GM21360 (cell line): ENCODE measurements around the gene ASF1B.

Experiments used
- ATAC-seq: cut with Tn5 transposase; IDR thresholded peaks from one replicate; pipeline ENCODE4 v1.9.1; 2021; ENCODE audit warnings: mild to moderate bottlenecking, moderate library complexity; ENCODE audit not compliant: unreplicated experiment

Gene ASF1B

DNA sequence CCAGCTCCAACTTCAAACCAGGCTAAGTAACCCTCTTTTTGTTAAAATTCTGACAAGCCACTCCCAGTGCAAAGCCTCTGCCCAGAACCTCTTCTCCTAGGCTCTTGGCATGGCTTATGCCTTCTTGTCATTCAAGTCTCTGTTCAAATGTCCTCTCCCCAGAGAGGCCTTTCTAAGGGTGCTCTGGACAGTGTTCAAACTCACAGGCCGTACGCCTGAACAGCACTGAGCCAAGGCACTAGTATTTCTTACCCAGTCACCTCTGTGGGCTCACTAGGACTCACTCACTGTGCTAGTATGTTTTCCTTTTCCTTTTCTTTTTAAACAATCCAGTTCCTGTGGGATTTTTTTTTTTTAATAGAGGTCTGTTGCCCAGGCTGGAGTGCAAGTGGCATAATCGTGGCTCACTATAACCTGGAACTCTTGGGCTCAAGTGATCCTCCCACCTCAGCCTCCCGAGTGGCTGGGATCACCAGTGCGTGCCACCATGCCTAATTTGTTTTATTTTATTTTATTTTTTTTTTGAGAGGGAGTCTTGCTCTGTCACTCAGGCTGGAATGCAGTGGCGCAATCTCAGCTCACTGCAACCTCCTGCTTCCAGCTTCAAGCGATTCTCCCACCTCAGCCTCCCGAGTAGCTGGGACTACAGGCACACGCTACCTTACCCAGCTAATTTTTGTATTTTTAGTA is 2.3 kb upstream of the ASF1B start:
- no peak for ATAC-seq

DNA sequence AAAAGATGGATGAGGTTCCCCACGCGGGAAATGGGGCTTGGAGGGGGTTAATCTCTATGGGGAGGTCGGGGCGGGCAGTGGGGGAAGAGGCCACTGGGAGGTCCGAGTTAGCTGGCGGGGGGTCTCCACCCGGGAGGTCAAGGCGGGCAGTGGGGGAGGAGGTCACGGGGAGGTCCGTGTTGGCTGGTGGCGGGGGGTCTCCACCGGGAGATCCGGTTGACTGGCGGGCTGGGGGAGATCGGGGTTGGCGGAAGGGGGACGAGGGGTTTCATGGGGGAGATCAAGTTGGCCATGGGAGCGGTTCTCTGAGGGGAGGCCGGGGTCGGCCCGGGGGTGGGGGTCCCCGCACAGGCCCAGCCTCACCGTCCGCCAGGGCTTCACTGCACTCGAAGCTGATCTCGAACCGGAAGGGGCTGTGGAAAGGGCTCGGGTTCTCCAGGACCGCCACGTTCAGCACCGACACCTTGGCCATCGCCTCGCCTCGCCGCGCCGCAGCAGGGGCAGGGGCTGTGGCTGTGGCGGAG is 342 bp downstream of the ASF1B start:
- ATAC-seq, result peak; percentile 3

DNA sequence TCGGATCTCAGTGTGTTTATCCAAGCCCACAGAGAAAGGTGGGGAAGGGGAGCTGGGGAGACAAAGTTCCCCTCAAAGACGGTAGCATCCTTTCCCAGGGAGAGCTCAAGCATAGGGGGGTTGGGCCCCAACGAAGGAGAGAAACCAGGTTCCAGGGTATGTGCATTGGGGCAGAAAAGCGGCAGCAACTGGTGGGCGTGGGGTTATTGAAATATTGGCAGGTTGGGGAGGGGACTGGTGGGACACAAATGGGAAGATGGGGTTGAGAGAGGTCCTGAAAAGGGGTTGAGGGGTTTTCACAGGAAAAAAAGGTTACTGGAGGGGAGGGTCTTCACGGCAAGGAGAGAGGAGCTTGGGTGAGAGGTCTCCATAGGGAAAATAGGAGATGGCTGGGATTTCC is 1.0 kb downstream of the ASF1B start:
- ATAC-seq, result no peak

DNA sequence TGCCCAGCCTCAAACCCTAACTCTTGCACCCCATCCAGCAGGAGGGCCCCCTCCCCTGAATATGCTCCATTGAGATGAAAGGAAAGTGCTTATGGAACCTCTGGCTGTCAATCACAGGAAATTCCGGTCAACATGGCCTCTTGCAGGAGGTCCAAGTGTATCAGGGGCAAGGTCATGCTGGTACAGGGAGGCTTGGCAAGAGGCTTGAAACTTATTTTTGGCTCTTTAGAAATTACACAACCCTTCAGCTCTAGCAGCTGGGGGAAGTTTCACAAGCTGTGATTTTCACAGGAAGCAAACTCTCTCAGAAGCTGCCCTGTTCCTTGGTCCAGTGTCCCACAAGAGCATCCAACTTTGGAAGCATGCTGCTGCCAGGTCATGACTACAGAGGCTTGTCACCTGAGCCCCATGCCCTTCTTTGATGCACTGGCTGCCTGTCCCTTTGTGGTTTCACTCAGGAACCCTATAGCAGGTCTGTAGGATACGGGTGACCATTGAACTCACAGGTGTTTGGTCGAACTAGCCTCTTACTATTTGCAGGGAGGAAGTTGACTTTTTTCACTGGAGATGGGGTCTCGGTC is 8.4 kb downstream of the ASF1B start:
- no peak for ATAC-seq

DNA sequence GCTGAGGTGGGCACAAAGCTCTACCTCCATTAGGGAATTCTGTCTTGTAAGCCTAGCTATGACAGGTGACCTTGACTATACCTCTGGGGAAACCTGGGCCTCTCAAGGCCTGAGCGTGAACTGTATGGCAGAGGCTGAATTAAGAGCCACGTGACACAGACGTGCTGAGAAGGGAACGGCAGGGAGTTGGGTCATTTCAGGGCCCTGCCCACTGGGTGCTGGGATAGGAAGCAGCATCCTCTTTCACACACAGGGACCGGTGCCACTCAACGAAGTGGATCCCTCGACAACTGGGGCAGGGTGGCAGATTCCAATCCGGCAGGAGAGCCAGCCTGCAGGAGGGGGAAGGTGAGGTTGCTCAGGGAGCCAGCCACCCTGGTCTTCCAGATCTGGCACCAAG is 9.2 kb downstream of the ASF1B start:
- ATAC-seq, result no peak

DNA sequence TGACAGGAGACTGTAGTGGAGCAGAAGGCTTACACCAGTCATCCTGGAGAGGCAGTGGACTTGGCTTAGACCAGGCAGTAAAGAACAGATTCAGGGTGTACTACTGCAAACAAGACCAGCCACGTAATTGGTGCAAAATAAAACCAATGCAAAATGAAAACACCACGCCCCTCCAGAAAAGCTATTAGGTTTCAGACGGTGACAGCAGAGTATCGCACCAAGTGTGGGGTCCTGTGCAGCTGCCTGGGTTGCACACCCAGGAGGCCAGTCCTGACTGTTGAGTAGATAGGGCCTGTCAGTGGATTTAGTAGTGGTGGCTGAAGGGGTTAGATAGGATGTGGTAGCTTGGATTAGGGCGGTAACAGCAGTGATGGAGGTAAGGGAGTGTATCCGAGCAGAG is 13.5 kb downstream of the ASF1B start:
- ATAC-seq, result no peak

DNA sequence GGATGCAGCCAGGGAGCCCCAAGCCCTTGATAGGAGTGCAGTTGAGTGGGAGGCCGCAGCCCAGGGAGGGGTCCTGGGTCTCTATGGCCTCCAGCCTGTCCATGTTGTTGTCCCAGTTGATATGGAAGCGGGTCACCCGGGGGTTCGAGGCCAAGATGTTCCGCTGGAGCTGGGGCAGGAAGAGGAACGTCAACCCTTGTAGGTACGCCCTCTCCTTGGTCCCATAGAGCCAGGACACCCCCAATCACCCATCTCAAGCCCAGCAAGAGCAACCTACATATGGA is 15.9 kb downstream of the ASF1B start:
- no peak for ATAC-seq

DNA sequence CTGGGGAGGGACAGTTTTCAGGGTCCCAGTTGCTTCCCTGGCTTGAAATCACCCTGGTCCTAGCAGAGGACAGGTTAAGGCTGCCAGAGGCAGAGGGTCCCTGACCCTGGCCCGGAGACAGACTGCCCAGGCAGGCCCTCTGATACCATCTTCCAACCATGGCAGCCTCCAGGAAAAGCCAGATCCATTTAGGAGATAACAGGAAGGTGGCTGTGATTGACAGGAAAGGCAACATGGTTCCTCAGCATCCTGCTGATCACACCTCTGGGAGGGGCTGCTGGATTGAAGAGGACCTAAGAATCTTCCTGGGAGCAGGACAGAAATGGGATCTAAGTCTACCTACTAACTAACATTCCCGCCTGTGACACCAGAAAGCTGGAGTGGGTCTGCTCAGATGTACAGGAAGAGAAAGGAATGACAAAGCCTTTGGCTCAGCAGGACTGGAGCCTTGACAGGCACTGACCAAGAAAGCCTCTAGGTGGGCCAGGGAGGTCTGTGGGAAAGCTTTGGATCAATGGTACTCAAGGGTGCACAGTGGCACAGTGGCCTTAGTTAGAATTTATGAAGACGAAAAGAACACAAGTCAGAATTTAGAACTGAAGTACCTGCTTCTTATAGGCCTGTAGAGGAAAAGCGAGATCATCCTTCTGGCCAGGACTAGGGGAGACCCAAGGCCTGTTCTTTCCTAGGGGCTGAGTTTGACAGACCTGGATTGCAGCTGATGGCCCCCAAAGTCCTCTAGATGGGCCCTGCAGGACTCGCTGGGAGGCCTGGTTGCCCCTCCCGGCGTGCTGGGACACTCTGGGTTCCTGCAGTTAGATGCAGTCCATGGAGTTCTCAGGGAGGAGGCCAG is 16.5 kb downstream of the ASF1B start:
- no peak for ATAC-seq

DNA sequence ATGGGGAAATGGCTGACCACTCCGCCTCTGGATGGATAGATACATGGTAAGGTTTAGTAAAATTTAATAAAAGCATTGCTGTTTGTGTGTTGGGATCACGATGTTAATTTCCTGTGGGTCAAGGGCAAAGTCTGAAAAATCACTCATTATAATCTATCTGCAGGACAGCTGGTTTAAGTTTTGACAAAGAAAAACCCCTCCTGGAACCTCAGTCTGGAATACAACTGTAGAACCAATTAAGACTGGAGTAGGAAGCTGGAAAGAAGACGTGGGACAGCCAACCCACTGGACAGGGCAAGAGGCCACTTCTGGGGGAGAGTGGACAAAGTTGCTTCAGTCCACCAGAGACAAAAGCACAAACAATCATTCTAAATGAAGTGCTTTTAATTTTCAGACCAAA is 17.2 kb downstream of the ASF1B start:
- no peak for ATAC-seq

DNA sequence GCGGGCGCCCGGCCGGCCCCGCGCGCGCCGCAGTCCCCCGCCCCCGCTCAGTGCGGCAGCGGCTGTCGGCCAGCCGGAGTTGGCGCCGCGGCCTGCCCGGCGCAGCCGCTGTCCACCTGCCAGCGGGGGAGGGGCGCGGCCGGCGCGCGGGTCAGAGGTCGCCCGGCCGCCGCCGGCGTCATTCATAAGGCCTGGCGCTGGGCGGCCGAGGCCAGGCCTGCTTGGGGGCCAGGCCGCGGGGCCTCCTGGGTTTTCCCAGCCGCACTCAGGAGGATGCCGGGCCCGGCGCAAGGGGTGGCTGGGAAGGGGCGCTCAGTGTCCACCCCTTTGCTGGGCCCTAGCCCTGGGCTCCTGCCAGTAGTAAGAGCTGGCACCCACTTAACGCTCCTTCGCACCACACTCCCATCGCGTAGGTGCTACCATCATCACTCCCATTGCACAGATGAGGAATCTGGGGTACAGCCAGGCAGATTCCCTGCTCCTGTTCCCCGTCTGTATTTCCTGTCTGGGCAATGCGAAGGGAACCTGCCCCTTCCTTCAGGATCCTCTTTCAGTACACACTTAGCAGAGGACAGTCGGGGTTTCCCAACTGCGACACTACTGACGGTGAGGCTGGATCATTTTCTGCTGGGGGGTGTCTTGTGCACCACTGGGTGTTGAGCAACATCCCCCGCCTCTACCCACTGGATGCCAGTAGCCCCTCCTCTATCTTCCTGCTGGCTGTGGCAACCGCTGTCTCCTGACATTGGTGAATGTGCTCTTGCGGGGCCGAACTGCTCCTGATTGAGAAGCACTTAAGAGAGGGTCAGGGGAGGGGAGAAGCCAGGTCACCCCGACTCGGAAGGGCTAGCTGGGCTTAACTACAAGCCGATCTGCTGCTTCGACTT is 18.0 kb downstream of the ASF1B start:
- no peak for ATAC-seq

DNA sequence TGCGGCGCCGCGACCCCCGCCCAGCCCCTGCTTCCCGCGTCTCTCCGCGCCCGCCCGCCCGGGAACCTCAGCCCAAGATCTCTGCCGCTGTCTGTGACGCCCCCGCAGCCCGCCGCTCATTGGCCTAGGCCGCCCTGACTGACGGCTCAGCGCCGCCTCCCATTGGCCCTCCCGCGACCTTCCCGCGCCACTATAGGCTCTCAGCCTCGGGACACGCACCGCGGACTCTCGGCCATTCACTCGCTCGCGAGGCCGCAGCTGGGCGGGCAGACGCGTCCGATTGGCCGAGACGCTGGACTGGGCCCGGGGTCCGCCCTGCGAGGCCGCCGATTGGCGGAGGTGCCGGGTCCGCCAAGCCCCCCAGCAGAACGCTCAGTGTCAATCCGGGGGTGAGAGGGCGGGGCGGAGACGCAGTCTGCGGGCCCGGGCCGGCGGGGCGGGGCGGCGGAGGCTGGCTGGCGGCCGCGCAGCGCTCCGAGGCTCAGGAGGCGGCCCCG is 18.7 kb downstream of the ASF1B start, which contains the start of gene PRKACA:
Gene PRKACA, minus strand, starts transcription at position 95 of the 497 bp plus-strand sequence. CDS start 215 bp downstream, outside the sequence.
- peak; percentile 90 for ATAC-seq

DNA sequence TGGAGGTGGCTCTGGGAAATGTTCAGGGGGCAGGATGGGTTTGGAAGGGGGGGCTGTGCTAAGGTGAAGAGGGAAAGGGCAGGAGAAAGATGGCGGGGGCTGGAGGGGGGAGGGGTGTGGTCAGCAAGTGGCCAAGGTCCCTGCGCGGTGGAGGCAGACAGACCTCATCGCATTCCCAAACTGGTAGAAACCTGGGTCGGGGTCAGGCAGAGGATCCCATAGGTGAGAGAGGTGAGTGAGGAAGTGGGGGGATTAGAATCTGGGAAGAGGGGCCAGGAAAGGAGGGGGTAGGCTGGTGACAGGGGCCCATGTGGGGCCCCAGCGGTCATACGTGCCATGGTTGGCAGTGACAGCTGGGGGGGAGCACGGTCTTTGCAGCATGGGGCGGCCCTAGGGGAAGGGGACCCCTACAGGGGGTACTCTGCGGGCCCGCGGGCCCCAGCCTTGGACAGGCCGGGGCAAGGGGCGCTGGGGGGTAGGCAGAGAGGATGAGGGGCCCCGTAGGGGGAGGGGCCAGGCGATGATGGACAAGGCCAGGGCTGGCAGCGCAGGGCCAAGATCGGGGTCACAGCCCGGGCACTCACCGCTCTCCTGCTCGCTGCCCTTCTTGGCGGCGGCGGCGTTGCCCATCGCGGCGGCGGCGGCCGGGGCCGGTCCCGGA is 19.3 kb downstream of the ASF1B start:
- peak; percentile 8 for ATAC-seq

DNA sequence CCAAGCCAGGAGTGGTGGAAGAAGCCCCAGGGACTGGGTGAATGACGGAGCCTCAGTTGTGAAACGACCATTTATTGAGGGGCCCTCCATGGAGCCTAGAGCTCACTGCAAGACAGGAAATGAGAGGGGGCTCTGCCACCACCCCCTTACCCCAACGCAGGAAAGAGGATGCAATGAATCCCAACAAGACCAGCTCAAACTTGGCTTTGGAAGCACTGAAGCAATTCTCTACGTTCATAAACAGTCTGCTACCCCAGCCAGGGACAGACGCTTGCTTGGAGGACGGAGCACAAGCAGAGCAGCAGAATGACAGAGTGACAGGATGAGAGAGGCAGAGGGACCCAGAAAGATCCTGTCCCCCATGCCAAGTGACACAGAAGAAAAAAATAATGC is 19.9 kb downstream of the ASF1B start:
- ATAC-seq, result no peak

DNA sequence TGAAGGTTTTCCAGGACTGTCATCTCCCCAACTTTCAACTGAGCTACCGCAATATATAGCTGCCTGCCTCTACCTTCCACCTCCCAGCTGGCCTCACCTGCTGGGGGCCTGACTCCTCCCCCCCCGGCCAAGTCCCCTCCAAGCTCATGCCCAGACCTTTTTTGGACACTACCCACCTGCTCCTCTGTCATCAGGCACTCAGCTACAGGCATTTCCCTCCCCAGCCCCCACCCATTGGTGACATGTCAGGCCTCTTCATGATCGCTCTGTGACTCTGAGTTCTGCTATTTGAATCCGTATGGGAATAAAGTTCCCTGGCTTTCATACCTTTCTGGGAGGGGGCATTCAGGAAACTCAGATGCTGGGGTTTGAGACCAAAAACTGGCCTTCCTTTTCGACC is 20.6 kb downstream of the ASF1B start:
- ATAC-seq, result no peak

DNA sequence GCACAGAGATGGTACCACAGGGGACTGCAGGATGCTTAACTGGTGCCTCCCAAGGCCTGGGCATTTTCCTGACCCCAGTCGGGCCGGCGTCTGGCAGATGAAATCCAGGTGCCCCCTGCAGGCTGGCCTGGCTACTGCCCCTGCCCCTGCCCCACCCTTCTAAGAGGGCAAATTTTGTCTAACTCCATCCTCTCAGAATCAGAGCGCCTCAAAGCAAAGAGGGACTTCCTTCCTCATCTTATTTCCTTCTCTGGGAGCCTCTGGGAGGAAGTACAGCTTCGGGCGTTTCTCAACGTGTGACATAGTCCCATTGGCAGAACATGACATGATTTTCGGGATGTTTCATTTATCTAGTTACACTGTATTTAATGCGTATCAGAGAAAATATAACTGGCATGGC is 21.5 kb downstream of the ASF1B start:
- no peak for ATAC-seq

DNA sequence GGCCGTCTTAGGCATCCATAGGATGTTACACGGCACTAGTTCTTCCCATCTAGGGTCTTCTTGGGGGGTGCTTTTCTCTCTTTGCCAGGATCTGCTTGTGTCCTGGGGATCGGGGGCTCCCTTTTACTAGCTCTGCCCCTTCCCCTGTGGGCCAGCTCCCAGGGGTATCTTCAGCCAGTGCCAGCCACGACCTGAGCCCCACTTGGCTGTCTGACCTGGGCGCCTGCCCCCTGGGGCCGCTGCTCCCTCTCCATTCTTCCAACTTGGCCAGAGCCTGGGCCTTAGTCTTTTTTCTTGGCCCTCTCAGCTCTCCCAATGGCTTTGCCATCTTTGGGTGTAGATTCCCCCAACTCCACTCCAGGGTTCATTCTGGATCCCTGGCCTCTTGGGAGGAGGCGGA is 21.9 kb downstream of the ASF1B start:
- ATAC-seq, result no peak

DNA sequence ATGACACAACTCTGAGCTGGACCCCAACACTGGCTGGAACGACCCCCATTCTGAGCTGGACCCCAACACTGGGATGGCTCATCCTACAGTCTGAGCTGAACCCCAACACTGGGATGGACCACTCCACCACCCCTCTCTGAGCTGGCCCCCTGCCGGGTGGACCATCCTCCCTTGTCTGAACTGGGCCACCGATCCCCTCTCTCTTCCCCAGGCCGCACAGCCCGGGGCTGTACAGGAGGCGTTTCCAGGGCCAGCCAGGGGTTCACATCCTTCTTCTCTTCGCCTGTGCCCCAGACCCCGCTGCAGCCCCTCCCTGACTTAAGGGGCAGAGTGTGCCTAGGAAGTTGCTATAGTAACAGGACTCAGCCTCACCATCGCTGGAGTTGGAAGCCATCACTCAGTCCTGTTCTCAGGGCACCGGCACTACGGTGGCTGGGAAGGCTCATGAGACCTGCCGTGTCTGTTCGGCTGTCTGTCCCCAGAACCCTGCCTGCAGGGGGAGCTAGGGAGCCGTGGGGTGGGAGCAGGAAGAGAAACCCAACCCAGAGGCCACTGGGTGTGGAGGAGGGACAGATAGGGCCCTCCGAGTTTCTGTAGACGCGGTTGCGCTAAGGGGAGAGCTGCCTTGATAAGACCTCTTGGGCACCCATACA is 22.5 kb downstream of the ASF1B start:
- no peak for ATAC-seq

DNA sequence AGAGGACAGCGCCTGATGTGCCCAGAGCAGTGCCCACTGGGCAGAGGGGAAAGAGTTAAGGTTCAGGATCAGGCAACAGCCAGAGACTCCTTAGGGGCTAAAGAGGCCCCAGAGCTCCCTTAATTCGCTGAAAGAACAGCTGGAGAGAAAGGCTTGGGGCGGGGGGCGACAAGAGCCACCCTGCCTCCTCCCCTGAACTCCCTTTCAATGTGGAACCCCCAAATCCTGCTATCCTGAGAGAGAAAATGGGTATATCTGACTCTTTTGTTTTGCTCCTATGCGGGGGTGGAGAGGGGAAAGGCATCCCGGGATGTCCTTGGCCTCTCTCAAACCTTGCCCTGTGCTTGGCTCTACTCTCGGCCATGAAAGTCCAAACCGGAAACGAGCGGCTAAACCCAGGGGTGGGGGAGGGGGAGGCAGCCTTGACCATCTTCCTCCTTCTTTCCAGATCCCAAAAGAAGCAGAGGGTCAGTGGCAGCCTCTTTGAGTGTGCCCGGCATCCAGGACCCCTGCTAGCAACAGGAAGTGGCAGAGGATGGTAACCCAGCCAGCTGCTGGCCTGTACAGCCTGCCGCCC is 23.5 kb downstream of the ASF1B start:
- ATAC-seq, result no peak

DNA sequence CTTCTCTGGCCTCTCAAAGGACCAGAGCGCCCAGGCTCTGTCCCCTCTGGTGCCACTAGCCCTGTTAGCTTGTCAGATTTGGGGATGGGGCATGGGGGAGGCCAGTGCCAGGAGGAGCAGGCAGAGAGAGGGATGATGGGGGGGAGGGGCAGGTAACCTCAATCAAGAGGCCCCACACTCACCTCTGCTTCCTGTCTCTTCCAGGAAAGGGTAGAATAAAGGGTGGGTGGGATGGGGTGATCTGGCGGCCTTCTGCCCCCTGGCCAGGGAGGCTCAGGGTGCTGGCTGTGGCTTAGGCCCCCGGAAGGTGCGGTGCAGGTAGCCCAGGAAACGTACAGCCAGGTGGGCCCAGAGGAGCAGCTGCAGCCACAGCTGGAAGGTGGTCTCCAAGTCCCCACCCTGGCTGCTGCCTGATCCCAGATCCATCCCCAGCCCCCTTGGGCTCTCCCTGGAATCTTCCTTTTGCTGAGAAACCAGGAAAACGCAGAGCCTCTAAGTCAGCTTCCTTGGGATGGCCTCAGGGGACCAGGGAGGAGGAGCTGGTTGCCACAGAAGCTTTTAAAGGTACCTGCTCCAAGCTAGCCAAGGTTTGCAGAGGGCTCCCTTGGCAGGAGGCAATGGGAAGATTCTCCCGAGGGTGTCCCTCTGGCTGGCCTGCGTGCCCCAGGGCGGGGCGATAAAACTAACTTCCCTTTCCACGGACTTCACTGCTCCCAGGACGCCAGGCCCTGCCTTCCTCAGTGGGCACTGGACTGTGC is 24.2 kb downstream of the ASF1B start:
- no peak for ATAC-seq
